Pons (tissue), 1 donor: Measurements from ENCODE around the gene KLHL10.

Experiments
- DNase-seq: peaks from one replicate; pipeline ENCODE4 v3.0.0-alpha.2; 2016; ENCODE audit warnings: low spot score

KLHL10 gene

DNA sequence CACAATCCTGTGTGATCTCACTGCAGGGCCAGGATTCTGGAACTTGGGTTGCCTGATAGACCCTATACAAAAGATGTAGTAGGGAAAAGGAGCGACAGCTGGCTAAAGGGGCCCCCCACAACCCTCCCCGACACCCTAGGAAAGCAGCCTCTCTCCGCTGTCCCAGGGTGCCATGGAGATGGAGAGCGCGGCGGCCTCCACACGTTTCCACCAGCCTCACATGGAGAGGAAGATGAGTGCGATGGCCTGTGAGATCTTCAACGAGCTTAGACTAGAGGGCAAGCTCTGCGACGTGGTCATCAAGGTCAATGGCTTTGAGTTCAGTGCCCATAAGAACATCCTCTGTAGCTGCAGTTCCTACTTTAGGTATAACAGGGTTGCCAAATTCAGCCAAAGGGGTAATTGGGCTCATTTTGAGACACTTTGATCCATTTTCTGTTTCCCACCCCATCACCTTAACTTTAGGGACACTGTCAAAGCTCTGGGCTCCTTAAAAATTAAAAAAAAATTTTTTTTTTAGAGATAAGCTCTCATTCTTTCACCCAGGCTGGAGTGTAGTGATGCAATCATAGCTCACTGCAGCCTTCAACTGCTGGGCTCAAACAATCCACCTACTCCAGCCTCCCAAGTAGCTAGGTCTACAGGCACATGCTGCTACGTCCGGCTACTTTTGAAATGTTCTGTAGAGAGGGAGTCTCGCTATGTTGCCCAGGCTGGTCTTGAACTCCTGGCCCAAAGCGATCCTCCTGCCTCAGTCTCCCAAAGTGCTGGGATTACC lies at the start of gene KLHL10:
Gene KLHL10 (plus strand): TSS at position 65 of the 778 bp plus-strand sequence. CDS start 108 bp downstream, at position 173.
- no peak for DNase-seq

DNA sequence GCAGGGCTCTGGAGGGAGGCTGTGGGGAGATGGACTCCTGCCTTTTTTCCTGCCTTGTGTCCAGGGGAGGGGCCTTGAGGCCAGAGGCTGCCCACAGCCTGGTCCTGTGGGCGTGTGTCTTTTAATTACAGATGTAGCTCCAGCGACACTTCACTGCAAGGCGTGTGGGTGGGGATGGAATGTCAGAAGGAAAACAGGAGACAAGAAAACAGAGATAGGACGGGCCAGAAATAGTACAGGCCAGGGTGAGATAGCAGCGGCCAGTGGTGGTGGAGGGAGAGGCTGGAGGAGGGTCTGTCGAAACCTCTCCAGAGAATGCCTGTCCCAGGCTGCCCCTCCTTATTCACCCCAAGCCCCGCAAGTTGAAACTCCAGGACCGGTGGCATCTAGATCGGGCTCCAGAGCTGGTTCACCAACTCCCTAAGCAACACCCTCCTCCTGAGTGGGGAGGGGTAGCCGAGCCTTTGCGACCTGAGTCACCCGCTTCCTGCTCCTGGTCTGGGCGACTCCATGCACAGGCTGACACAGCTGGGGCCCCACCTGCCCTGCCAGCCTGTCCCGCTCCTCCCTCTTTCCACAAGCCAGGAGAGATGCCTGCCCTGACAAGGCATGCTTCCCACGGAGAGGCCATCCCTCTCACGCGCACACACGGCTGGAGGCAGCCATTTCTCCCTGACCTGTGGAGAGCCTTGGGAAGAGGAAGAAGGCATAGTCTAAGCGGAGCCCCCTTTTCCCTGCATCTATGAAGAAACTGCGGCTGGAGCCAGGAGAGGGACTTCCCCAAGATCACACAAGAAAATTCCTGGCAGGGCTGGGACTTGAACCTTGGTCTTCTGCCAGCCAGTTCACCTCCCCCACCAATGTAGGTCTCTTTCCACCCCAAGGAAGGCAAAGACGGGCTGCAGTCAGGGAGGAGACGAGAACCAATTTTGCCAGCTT lies 44.5 kb upstream of the KLHL10 start:
- no peak for DNase-seq

DNA sequence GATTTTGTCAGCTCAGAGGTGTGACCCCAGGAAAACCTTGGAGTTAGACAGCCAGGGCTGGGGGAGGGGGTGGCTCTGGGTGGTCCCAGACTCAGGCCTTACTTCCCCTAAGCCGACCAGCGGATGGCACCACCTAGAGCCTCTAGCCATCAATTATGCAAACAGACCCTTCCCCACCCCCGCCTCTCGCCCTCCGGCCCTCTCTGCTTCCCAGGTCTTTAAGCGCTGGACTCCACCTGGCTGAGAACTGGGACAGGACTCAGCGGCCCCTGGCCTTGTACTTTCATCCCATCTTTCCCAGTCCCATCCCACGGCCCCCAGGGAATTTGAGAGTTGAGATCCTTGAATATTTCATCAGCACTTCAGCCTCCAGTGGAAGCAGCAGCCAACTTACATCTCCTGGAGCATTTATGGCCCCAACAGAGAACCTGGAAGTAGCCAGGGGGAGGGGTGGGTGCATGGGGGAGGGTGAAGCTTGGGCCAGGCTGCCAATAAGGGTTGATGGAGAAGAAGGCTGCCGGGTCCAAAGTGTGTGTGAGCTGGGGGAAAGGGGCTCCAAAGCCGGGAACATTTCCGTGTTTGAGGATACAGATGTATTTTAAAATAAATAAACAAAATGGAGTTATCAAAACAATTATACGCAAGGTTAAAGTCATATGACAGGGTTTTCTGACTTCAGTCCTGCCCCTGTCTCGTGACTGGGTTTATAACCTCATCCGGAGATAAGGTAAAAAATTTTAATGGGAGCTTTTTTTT lies 43.7 kb upstream of the KLHL10 start:
- DNase-seq, result no peak

DNA sequence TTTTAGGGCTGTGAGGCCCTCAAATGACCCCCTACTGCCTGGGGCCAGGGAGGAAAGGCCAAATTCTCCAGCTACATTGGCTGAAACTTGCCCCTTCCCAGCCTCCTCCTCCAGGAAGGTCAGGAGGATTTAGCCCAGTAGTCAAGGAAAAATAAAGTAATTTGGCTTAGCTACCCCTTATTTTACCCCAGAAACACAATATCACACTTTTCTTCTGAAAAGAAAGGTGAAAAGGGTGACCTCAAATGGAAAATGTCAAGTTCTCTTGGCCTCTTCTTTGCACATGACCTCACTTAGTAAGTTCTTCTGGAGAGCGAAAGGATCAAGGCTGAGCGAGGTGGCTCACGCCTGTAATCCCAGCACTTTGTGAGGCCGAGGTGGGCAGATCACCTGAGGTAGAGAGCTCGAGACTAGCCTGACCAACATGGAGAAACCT lies 43.1 kb upstream of the KLHL10 start:
- no peak for DNase-seq

DNA sequence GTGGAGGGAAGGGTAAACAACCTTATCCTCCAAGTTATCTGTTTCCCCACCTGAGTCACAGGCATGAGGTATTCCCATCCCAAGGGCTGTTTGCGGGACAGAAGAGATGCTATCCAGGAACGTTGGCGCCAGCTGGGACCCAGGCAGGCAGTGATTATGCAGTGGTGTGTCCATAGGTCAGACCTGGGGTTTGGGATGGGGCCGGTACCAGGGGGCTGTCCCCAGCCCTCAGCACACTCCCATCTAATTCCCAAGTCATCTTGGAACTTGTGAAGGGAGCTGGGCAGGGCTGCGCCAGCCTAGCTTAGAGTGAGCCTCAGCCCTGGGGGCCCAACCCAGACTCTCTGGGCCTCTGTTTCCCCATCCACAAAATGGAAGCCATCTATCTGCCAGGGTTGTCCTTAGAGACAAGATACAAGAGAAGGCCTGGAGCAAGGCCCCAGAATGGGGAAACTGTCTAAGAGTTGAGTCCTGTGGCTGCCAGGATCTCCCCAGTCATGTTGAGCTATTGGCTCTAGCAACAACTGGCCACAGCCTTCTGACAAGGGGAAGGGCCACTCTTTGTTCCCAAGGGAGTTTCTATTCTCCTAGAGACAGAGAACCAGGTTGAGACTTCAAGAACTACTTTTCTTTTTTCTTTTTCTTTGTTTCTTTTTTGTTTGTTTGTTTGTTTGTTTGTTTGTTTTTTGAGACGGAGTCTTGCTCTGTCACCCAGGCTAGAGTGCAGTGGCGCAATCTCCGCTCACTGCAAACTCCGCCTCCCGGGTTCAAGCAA lies 41.3 kb upstream of the KLHL10 start:
- DNase-seq, result no peak

DNA sequence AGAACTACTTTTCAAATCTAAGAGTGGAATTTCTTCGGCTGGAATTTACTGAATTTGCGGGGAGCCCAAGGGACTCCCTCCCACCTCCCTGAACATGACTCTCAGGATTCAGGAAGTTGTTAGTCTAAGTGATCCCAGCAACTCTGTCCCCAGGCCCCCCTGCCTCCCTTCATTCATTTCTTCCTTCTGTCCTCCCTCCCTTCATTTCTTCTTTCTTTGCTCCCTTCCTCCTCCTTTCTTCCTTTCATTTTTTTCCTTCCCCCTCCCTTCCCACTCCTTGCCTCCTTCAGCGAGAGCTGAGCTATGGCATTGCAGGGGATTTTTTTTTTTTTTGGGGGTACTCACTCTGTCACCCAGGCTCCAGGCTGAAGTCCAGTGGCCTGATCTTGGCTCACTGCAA lies 40.2 kb upstream of the KLHL10 start:
- no peak for DNase-seq

DNA sequence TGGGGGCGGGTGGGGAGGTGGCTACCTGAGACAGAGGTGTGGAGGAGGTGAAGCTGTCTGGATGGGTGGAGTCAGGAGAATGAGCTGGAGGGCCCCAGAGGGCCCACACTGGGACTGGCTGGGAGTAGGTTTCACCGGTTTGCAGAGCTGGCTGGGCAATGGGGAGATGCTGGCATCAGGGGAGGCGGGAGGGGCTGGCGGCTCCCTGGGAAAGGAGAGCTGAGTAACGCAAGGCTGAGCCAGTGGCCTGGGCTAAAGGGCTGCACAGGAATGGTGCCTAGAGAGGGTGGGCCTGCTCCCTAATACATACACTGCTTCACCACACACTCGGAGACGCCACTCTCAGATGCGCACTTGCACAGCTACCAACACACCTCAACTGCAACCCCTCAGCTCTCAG lies 38.3 kb upstream of the KLHL10 start:
- no peak for DNase-seq

DNA sequence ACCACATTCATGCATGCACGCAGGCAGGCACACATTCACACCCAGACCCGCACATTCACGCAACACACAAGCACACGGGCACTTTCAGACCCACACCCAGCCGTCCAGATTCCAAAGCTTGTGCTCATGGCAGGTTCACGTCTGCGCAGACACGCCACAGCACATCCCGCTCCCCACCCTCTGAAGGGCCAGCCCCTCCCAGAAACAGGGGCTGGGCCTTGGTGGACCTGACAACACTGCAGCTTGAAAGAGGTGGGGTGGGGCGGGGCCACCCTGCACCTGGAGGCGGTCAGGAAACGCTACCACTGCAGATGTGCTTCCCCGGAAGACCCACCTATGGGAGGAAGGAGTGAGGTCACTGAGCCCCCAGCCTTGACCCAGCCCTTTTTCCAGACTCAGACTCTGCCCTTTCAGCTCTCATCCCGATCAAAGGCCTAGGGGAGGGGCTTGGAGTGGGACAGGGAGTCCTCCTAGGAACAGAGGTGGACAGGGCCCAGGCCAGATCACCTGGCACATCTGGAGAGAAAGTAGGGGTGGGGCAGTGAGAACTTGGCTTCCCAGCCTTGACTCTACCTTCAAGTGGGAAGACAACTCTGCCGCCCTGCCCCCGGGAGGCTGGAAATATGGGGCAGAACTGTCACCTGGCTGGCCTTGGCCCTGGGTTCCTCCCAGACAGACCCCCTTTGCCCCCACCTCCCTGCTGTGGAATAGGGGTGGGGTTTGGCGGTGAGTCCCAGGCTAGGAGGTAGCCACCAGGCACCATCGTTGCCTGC lies 36.8 kb upstream of the KLHL10 start:
- DNase-seq, result no peak

DNA sequence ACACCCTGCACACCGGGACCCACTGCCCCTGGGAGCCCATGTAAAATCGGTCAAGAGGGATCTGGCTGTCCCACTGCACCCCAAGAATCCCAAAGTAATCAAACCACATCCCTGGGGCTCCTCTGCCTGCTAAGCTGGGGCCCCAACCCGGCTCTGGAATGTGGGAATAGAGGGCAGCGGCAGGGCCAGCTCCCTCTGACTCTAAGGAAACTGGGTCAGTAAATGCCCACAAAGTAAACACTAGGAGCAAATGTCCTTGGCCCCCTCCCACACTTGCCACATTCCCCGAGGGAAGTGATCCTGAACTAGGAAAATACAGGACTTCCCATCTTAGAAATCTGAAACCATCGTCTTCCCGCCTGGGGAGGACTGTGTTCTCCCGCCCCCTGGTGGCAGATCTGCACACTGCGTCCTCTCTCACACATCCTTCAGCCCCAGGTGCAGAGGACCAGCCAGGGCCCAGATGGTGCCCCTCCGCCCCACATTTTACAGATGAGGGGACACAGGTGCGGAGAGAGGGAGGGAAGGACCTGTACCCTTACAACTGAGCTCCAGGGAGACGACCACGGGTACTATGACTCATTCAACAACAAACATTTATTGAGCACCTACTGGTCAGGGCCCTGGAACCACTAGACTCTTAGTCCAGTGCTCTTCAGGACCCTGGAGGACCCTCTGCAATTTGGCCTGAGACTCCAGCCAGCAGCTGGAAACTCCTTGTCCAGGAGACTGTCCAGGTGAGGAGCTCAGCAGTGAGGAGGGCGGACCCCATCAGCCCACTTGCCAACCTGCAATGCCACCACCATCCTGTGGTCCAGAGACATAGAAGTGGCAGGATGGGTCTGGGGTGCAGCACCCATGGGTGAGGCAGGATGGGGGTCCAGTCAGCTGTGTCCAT lies 36.0 kb upstream of the KLHL10 start:
- peak; percentile 66 for DNase-seq

DNA sequence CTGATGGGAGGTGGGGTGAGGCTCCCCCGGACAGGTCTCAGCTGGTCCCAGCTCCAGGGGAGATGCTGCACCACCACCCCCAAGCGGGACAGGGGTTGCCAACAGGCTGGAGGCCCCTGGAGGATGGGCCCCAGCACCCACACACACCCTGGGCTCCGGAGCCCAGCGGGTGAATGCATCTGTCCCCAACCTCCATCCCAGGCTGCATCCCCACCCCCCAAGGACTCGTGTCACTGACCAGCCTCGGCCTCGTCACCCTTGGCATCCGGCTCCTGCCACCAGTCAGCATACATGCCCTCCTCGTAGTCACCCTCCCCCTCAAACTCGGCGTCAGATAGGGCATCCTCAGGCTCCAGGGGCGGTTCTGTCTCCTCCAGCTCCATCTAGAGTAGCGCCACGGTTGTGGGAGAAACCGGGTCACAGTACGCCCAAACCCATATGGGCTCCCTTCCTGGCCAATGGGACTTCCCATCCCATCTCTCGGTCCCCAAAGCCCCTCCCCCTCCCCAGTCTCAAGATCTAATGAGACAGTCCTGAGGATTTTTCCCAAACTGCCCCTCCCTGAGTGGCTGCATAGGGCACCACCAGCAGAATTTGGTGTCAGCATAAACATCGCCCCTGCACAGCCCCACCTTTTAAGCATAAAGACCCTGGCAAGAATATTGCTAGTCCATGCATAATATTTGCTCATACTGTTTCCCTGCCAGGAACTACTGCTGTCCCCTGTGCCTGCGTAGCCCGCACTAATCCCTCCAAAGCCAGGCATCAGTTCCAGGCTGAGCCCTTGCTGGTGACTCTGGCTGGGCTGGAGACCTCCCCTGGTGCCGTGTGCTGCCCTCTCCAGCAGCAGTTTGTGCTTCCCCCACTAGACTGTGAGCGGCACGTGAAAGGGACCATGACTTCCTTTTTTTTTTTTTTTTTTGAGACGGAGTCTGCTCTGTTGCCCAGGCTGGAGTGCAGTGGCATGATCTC lies 34.3 kb upstream of the KLHL10 start:
- DNase-seq, result no peak

DNA sequence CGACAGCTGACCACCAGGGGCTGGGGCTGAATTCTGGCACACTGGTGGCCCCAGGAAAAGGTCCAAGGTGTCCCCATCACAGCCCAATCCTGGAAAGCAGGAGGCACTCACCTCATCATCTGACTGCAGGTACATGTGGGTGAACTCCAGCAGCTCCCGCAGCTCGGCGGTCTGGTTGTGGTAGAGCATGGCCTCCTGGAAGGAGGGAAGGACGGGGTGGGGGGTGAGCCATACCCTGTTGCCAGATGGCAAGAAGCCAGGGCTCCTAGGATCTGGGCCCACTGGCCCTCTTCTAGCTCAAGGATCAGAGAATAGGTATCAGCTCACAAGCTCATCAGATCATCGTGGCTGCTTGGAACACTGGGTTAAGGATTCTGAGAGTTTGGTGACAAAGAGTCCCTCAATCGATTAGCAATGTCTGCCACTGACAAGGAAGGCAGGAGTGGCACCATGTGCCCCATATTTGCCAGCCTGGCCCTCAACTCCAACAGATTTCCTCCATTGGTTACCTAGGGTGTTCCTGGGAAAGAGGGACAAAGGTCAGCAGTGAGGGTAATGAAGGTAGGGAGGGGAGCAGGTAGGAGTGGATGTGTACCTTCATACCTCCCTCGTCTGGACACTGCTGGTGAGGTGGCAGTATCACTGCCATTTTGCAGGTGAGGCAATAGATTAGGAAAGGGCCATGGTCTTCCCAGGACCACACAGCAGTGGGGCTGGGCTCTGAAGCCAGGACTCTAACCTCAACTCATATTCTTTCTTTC lies 30.8 kb upstream of the KLHL10 start:
- DNase-seq, result no peak

DNA sequence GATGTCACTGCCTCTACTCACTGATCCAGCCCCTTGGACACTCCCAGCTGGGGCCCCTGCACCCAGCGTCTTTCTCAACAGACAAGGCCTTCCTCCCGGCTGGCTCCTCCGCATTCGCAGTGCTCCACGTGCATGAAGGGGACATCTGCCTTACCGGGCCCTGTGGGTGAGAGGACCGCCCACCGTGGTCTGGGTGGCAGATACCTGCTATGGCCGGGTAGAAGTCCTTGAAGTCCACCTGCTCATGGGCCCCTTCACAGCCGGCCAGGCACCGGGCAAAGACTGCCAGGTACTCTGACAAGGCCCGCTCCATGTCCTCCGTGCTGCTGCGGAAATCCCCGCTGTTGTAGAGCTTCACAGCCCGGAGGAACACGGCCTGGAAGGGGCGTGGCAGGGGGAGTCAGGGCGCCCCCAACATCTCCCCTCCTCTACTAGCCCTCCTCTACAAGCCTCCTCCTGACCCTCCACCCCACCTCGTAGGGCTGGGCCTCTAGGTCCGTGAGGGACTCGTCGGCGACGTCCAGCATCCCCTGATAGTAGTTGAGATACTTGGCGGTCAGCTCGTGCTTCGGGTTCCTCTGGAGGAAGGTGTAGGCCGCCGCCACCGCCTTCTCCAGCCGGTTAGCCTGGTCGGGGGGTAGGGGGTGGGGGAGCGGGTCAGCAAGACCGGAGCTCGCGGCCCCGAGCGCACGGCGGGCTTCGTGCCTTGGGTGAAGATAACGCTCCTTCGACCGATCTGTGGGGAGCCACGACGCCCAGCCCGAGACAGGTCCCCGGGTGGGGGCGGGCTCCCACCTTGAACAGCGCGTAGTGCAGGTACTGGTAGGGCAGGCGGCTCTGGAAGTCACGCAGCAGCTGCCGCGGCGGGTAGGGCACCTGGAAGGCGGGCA lies 26.7 kb upstream of the KLHL10 start:
- DNase-seq, result no peak

DNA sequence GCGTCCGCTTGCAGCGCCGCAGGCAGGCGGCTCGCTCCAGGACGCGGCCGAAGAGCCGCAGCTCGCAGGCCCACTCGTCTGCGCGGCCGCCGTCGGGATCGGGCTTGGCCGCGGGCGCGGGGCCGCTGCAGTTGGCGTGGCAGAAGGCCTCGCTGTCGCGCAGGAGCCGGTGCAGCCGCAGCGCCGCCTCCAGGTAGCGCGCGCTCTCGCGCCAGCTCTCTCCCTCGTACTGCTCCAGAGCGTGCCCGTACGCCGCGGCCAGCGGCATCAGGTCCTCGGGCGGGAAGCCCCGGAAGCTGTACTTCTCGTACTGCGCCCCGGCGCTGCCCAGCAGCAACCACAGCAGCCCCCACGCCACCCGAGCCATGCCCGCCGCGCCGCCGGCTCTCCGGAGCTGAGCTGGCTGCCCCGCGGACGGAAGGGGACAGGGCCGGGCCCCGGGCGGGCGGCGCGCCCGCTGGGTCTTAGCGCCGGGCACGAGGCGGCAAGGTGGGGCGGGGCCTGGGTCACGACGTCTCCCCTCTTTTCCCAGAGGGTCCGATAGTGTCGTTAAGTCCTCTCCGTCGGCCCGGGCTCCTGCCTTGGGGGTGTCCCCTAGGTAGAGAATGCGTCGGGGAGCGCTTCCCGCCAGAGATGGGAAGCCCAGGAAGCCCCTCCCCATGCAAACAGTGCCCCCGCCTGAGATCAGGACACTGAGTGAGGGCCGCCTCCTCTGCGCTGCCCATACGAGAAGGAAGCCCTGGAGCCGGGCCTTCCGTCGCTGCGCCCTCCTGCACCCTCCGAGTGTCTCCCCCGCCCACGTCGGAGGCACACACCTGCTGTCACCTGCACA lies 25.9 kb upstream of the KLHL10 start, which contains the start of gene P3H4:
Gene P3H4 (minus strand): TSS at position 401 of the 832 bp plus-strand sequence. CDS start 34 bp downstream, at position 367.
- peak; percentile 41 for DNase-seq

DNA sequence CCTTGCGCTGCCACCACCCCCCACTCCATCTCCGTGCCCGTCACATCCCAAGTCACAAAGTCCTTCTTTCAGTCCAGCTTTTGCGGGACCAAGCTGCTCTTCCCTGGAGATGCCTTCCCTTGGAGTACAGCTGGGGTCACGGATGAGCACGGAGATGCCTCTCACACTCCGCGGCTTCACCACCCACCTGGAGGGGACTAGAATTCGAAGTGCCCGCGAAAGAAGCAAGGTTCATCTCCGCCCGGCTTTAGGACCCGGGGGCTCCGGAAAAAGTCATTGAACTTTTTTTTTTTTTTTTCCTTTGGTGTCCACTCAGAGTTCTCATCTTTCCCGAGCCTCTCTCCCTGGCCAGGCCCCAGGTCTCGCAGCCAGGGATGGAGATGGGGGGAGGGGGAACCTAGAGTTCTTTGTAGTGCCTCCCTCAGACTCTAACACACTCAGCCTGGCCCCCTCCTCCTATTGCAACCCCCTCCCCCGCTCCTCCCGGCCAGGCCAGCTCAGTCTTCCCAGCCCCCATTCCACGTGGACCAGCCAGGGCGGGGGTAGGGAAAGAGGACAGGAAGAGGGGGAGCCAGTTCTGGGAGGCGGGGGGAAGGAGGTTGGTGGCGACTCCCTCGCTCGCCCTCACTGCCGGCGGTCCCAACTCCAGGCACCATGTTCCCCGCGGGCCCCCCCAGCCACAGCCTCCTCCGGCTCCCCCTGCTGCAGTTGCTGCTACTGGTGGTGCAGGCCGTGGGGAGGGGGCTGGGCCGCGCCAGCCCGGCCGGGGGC lies 25.1 kb upstream of the KLHL10 start, which contains the start of gene FKBP10:
Gene FKBP10 (plus strand): TSS at position 624 of the 771 bp plus-strand sequence. CDS start 31 bp downstream, at position 655.
- no peak for DNase-seq
